MV-4-11 (cell line): Measurements from ENCODE around the gene ABCG5.

Experiments
- DNase-seq: peaks from one replicate; lab custom pipeline; 2025; lab: John Stamatoyannopoulos, UW

The ABCG5 gene

GRCh38 chr2:43841949-43842865 lies 3.6 kb upstream of the ABCG5 start:
- no peak for DNase-seq

- DNase-seq, result no peak
These were observed 2.3 kb upstream of the ABCG5 start for GRCh38 chr2:43840965-43841364.

GRCh38 chr2:43839776-43840564 lies 1.3 kb upstream of the ABCG5 start:
- DNase-seq, result no peak

GRCh38 chr2:43837831-43838559 lies 644 bp downstream of the ABCG5 start:
- DNase-seq, result no peak

GRCh38 chr2:43837033-43837432 lies 1.6 kb downstream of the ABCG5 start:
- no peak for DNase-seq

- no peak for DNase-seq
These were observed 6.2 kb downstream of the ABCG5 start for GRCh38 chr2:43832457-43832856.

GRCh38 chr2:43831543-43832294 lies 6.9 kb downstream of the ABCG5 start:
- no peak for DNase-seq

GRCh38 chr2:43826305-43827250 lies 12.1 kb downstream of the ABCG5 start:
- DNase-seq, result no peak

GRCh38 chr2:43825841-43826240 lies 12.8 kb downstream of the ABCG5 start:
- DNase-seq, result no peak

- no peak for DNase-seq
These were observed 13.6 kb downstream of the ABCG5 start for GRCh38 chr2:43824951-43825493.

GRCh38 chr2:43824512-43824911 lies 14.1 kb downstream of the ABCG5 start:
- DNase-seq, result no peak

GRCh38 chr2:43823751-43824150 lies 14.9 kb downstream of the ABCG5 start:
- DNase-seq, result no peak

GRCh38 chr2:43822839-43823238 lies 15.8 kb downstream of the ABCG5 start:
- no peak for DNase-seq

GRCh38 chr2:43819491-43820163 lies 19.0 kb downstream of the ABCG5 start:
- no peak for DNase-seq

- peak; percentile 80 for DNase-seq
These were observed 19.9 kb downstream of the ABCG5 start for GRCh38 chr2:43818761-43819160.

- no peak for DNase-seq
These were observed 23.9 kb downstream of the ABCG5 start for GRCh38 chr2:43814711-43815110.

- no peak for DNase-seq
These were observed 25.7 kb downstream of the ABCG5 start for GRCh38 chr2:43812947-43813346.

GRCh38 chr2:43812006-43812405 lies 26.6 kb downstream of the ABCG5 start:
- no peak for DNase-seq

- DNase-seq, result no peak
These were observed 27.8 kb downstream of the ABCG5 start for GRCh38 chr2:43810888-43811287.

- no peak for DNase-seq
These were observed 28.2 kb downstream of the ABCG5 start for GRCh38 chr2:43810452-43810851.
